GM04504 (cell line): ENCODE data around the gene JAG1.
A peak's percentile ranks its signal among the peaks of the same experiment; 100 is the strongest.
"Not testable (repeated sequence)": the region's sequence is repeated elsewhere in the genome, so short reads cannot be mapped to it uniquely, and the experiment has no call there.

ENCODE experiments used
- DNase-seq: peaks from one replicate; pipeline ENCODE4 v3.0.0-alpha.2; 2012; ENCODE audit warnings: low read depth

Gene JAG1

GRCh38 chr20:10610251-10610650 lies 63.5 kb downstream of the JAG1 start:
- no peak for DNase-seq

- DNase-seq, result no peak
These were observed 64.0 kb downstream of the JAG1 start for GRCh38 chr20:10609770-10610169.

- DNase-seq, result peak; percentile 79
These were observed 64.5 kb downstream of the JAG1 start for GRCh38 chr20:10609276-10609675.

- no peak for DNase-seq
These were observed 68.1 kb downstream of the JAG1 start for GRCh38 chr20:10605547-10606195.

DNA sequence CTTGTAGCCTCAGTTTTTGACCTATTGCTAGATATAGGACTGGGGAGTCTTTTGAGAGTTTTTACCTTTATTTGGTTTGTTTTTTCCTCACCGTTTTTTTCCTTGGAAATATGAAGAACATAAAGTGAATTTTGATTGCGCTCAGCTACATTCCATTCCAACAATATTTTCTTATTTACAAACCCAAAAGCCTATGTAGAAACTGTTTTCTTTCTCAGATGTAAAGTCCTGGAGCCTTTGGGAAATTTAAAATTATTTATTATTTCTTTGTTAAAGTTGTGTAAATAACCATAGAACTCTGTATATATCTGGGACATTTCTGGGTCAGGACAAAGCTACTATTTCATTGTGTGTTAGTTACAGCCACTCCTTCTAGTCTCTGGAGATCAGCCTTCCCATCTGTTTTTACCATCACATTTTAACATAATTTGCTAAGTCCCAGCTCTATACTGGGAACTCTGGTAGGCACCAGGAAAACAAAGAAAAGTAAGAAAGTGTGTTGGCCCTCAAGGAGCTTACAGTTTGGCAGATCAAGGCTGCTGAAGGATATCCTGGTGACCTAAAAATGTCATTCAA lies 68.8 kb downstream of the JAG1 start:
- DNase-seq, result no peak

DNA sequence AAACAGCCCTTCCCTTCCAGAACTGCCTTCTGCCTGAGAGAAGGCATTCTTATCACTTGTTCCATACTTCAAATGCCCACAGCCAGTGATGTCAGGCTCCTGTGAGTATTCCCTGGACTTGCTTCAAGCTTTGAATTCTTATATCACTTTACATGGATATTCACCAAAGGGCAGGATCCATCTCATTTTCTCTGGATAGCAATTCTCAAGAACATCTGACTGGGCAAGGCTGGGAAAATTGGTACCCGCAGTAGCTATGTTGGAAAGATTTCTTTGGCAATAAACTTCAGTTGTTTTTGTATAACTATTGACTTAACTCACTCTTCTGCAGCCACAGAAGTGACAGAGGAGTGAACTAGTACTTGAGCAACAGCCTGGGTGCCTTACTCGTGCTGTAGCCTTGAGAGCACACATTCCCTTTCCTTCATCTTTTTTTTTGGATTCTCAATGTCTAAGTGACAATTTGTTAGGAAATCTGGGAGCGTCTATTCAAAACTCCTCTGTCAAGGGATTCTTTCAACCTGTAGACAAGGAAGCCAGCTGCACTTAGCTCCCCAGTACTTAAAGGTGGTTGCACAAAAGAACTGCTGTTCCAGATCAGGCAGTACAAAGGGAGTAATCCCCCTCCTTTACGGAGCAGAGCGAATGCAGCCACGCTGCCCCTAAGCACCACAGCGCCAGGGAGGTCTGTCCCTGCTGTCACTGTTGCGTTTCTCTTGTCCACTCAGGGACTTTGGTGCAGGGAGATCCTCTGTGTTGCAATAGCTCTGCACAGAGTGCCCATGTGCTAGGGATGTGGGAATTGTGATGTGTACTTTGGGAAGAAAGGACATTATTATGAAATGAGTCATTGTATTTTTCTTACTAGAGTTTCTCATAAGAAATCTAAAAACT lies 69.6 kb downstream of the JAG1 start:
- DNase-seq, result peak; percentile 84

DNA sequence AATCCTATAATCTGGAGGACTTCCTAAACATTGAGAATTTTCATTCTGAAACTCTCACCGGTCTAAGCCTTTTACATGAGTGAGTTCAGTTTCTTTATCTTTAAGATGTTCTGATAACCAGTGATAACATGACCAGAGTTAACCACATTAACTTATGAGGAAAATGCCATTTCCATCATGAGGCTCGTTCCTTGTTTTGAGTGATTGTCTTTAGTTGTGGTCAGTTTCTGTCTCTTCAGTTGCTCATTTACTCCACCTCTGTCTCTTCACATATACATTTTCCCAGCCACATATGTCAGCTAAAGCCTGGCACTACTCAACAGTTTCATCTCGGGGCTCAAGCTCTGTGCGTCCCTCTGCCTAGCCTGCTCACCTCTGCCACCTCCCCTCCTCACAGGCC lies 70.4 kb downstream of the JAG1 start:
- no peak for DNase-seq

- no peak for DNase-seq
These were observed 71.5 kb downstream of the JAG1 start for GRCh38 chr20:10602221-10602871.

DNA sequence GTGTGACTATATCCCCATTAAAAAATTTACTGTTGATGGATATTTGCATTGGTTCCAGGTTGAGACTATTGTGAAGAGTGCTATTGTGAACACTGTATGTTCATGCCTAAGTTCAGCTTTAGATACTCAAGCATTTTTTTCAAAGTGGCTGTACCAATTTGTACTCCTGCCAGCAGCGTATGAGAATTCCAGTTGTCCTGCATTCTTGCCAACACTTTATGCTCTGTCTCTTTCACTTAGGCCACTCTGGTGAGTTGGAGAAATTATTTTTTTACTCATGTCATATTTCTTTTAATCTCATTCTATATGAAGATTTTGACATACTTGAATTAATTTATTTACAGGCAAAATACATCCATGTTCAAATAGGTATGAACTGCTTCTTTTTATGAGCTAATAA lies 76.2 kb downstream of the JAG1 start:
- no peak for DNase-seq

DNA sequence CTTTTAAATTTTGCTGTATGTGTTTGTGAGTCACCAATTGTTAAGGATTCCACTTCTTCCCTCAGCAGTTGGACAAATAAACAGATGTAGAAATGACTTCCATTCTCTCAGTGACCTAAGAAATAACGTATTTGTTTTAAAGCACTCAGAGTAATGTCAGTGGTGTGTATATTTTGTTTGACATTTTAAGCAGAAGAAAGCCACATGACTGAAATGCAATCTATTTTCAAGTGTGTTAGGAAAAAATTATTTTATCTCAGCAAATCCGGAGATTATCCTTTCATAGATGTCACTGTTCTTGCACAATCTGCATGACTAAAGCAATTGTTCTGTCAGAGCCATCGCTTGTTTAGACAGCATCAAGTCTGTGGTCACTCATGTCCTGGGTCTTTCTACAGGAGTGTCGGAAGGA lies 77.1 kb downstream of the JAG1 start:
- DNase-seq, result no peak

DNA sequence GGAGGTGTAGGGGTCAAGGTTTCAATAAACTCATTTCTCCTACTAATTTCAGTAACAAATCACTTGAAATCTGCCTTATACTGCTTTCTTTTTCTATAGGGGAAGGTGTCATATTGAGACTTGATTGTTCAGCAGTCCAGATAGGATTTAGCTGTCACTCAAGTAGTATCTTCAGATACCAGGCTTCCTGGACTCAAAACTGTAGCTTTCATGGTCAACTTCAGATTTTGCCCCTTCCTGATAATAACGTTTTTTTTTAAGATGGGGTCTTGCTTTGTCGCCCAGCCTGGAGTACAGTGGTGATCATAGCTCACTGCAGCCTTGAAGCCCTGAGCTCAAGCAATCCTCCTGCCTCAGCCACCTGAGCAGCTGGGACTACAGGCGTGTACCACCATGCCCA lies 77.8 kb downstream of the JAG1 start:
- DNase-seq, result no peak

DNA sequence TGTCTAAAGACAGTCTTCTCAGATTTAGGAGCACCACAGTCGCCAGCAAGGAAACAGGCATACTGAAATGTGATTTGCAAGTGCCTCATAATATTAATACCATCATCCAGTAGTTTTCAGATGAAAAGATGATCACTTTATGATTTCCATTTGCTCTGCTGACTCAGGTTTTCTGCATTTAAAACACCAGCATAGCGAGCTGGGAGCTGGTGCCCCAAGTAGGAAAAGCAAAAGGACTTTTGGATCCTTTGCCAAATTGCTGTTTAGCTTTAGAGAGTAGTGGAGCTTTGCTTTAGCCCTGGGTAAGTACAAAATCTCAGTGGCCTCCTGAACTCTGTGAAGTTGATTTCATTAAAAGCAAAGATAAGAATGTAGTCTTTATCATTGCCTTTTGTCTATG lies 78.5 kb downstream of the JAG1 start:
- DNase-seq, result no peak

- no peak for DNase-seq
These were observed 79.4 kb downstream of the JAG1 start for GRCh38 chr20:10594296-10594868.

GRCh38 chr20:10591946-10592521 lies 81.8 kb downstream of the JAG1 start:
- no peak for DNase-seq

GRCh38 chr20:10590950-10591671 lies 82.7 kb downstream of the JAG1 start:
- DNase-seq, result no peak

DNA sequence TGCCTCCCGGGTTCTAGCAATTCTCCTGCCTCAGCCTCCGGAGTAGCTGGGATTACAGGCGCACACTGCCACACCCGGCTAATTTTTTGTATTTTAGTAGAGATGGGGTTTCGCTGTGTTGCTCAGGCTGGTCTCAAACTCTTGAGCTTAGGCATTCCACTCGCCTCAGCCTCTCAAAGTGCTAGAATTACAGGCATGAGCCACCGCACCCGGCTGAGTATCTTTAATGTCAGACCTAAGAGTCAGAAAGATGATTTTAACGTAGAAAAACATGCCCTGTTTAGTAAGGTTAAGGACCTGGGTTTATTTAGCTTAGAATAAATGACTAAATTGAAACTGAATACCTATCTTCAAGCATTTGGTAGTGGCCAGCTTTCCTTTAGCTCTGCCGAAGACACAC lies 83.4 kb downstream of the JAG1 start:
- DNase-seq, result not testable (repeated sequence)
